ENCODE results near the gene LRTM1.

LRTM1 gene

DNA sequence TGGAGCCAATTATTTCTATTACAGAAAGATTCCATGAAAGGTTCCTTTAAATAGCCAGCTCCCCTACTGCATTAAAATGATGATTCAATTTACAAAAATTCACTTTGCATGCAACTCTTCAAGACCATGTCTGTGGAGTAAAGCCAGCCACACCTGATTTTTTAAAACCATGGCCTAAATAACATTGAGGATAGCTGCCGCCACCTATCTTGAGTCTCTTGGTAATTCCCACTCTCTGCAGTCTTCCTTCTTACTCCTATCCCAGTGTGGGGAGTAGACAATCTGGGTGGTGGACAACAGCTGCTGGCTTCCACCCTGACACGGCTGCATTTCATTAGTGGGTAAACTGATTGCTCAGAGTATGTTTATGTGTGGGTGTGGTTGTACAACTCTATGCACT lies 10.7 kb downstream of the LRTM1 start:
- no peak for TF ChIP-seq ZNF274 (IDR thresholded peaks at IDR 0.05; ENCODE audit: low read depth, low read length)
- H3K4me3 ChIP-seq (ENCODE audit: low read length): no peak overlapping the region

GRCh38 chr3:54916732-54917131 lies 11.1 kb downstream of the LRTM1 start:
- H3K4me3 ChIP-seq (ENCODE audit: low read length): no peak overlapping the region
- no peak for TF ChIP-seq ZNF274 (IDR thresholded peaks at IDR 0.05; ENCODE audit: low read depth, low read length)

- TF ChIP-seq ZNF274 (IDR thresholded peaks at IDR 0.05; ENCODE audit: low read depth, low read length): no peak
- H3K4me3 ChIP-seq (ENCODE audit: low read length): no peak overlapping the region
Measured at GRCh38 chr3:54915976-54916375, 11.9 kb downstream of the LRTM1 start.

GRCh38 chr3:54915181-54915580 lies 12.7 kb downstream of the LRTM1 start:
- H3K4me3 ChIP-seq (ENCODE audit: low read length): no peak overlapping the region
- no peak for TF ChIP-seq ZNF274 (IDR thresholded peaks at IDR 0.05; ENCODE audit: low read depth, low read length)

DNA sequence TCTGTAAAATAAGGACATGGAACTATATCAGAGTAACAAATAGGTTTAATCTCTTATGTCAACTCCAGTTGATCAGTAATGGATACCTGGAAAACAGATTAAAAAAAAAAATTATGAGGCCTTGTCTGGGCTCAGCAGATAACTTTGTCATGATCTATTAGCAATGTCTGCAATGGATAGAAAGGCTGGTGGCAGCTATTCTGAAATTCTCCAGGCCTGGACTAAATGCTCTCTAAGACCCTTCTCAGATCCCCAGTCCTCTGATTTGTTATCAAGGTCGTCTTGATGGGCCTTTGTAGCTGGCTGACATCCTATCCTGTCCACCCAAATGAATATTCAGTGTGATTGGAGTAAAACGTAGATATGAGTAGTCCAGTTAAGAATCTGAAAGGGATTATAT lies 13.7 kb downstream of the LRTM1 start:
- no peak for TF ChIP-seq ZNF274 (IDR thresholded peaks at IDR 0.05; ENCODE audit: low read depth, low read length)
- H3K4me3 ChIP-seq (ENCODE audit: low read length): no peak overlapping the region

DNA sequence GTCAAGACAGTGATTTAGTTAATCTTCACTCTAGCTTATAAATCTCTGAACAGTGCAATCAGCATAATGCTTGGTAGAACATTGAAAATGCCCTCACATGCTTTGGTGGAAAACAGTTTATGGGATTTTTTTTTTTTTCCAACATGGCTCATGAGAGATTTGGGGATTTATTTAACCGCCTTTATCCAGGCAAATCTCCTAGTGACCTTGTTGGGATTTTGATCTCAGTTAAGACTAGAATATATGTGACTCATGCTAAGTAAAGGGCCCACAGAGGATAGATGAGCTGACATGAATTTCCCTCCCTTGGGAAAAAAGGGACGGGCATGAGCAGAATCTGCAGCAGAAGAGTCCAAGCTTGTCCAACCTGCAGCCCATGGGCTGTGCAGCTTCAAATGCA lies 18.7 kb downstream of the LRTM1 start:
- H3K4me3 ChIP-seq (ENCODE audit: low read length): no peak overlapping the region
- no peak for TF ChIP-seq ZNF274 (IDR thresholded peaks at IDR 0.05; ENCODE audit: low read depth, low read length)

DNA sequence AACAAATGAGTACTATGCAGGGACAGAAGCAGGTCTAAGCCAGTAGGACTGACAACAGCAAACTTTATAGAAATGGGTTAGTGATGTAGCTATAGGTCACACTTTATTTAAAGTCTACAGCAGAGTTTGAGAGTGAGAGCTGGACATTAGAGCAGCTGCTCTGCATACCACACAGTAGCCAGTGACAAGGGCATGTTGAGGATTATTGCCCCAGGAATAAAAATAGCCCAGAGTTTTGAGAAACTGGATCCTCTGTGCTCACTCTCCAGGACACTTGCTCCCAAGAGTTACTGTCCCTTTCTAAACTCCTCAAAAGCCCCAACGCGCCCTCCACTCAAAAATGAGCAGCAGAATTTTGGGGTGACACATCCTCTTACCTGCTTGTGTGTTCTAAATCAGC lies 21.1 kb downstream of the LRTM1 start:
- H3K4me3 ChIP-seq (ENCODE audit: low read length): no peak overlapping the region
- TF ChIP-seq ZNF274 (IDR thresholded peaks at IDR 0.05; ENCODE audit: low read depth, low read length): no peak

GRCh38 chr3:54905920-54906319 lies 21.9 kb downstream of the LRTM1 start:
- no peak for TF ChIP-seq ZNF274 (IDR thresholded peaks at IDR 0.05; ENCODE audit: low read depth, low read length)

GRCh38 chr3:54905261-54905888 lies 22.5 kb downstream of the LRTM1 start:
- no peak for TF ChIP-seq ZNF274 (IDR thresholded peaks at IDR 0.05; ENCODE audit: low read depth, low read length)
- no peak overlapping the region for H3K4me3 ChIP-seq (ENCODE audit: low read length)

More at GRCh38 chr3:54905920-54906319, 21.9 kb downstream of the LRTM1 start:
- H3K4me3 ChIP-seq (ENCODE audit: low read length): no peak overlapping the region

GRCh38 chr3:54901906-54902685 lies 25.8 kb downstream of the LRTM1 start:
- no peak for TF ChIP-seq ZNF274 (IDR thresholded peaks at IDR 0.05; ENCODE audit: low read depth, low read length)
- no peak overlapping the region for H3K4me3 ChIP-seq (ENCODE audit: low read length)

DNA sequence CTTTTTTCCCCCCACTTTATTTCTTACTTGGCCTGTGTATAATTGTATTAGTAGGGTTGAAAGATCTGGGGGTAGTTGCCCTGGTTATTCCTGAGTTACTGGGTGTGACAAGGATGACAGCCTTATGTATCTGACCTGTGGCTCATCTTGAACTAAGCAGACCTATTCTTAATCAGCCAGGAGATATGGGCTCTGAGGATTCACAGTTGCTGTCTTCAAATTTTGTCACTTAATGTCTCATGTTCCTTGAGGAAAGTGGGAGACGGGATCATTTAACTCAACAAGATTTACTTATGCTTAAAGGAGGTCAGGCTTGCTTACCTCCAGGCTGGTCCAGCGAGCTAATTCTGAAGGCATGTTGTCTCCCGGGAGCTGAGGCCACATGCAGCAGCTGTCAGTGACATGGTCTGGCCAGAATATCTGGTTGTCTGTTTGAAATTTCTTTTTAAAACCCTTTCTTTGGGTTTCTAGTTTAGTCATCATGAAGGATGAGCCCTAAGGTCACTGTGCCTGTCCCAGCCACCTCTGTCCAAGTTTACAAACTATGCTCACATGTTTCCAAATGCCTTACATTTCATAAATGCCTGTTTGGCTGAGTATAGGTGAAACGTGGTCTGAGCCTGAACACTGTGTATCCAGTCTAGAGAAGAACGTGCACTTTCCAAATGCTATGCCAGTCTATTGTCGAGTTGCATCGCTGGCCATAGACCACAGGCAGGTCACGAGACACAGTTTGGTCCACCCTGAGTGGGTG lies 26.8 kb downstream of the LRTM1 start:
- no peak for TF ChIP-seq ZNF274 (IDR thresholded peaks at IDR 0.05; ENCODE audit: low read depth, low read length)

GRCh38 chr3:54899273-54899672 lies 28.6 kb downstream of the LRTM1 start:
- H3K4me3 ChIP-seq (ENCODE audit: low read length): no peak overlapping the region
- no peak for TF ChIP-seq ZNF274 (IDR thresholded peaks at IDR 0.05; ENCODE audit: low read depth, low read length)

More for the DNA sequence above, 26.8 kb downstream of the LRTM1 start:
- no peak overlapping the region for H3K4me3 ChIP-seq (ENCODE audit: low read length)

- TF ChIP-seq ZNF274 (IDR thresholded peaks at IDR 0.05; ENCODE audit: low read depth, low read length): no peak
- H3K4me3 ChIP-seq (ENCODE audit: low read length): no peak overlapping the region
Measured at GRCh38 chr3:54897028-54897711, 30.7 kb downstream of the LRTM1 start.

DNA sequence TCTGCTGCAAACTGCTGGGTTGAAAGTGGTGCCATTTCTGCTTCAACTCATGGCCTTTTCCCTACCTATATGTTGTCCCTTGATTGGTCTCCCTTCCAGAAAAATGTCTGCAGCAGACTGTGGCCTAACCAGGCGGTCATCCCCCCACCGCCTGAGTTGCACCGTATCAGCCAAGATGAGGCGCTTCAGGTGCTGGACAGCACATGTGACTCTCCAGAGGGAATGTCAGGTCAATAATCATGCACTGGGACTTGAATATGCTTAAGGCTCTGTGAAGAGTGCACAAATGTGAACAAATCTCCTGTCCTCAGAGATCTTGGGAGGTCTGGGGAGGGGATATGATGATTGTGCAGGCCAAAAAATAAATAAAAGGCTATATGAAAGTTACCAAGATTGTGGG lies 32.2 kb downstream of the LRTM1 start:
- TF ChIP-seq ZNF274 (IDR thresholded peaks at IDR 0.05; ENCODE audit: low read depth, low read length): no peak
- no peak overlapping the region for H3K4me3 ChIP-seq (ENCODE audit: low read length)

Data from GM08714 (cell line).